ENCODE data around the gene SLC25A15.

DNA sequence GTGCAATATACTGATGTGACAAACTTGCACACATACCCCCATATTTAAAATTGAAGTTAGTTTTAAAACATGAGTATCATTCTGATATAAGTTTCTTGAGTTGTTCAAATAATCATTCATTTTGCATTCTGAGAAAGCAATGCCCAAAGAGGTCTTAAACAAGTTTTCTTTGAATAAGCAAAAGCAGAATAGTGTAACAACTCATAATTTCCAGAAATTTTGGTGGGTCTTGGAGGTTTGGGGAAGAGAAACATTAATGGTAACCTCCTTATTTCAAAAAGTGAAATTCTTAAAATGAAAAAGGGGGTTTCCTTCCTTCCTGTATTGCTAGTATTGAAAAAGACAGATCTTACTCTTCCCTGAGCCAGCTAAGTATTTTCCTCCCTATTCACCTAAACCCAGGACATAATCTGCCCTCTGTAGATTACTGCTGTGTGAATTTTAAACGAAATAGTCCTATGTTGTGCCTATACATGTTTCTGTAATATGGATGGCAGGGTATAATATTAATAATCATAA is 30.4 kb downstream of the SLC25A15 start:
- no peak for TF ChIP-seq EZH2 (IDR thresholded peaks at IDR 0.05; ENCODE audit: insufficient read depth, poor library complexity, severe bottlenecking)
- TF ChIP-seq EZH2phosphoT487 (IDR thresholded peaks at IDR 0.05; ENCODE audit: insufficient read depth, low read depth), result no peak

Measured in GM23248 (cell line).